GM18505 (cell line): ENCODE results near the gene CDC42BPB.

Experiments
- ATAC-seq: cut with Tn5 transposase; IDR thresholded peaks from one replicate; pipeline ENCODE4 v1.9.1; 2021; ENCODE audit not compliant: unreplicated experiment
- POLR2A ChIP-seq: IDR thresholded peaks from 4 replicates; pipeline ENCODE4 v1.6.1; 2011; ENCODE audit warnings: borderline replicate concordance; ENCODE audit not compliant: insufficient read depth, insufficient read length; ENCODE audit errors: extremely low read depth

Gene CDC42BPB

DNA sequence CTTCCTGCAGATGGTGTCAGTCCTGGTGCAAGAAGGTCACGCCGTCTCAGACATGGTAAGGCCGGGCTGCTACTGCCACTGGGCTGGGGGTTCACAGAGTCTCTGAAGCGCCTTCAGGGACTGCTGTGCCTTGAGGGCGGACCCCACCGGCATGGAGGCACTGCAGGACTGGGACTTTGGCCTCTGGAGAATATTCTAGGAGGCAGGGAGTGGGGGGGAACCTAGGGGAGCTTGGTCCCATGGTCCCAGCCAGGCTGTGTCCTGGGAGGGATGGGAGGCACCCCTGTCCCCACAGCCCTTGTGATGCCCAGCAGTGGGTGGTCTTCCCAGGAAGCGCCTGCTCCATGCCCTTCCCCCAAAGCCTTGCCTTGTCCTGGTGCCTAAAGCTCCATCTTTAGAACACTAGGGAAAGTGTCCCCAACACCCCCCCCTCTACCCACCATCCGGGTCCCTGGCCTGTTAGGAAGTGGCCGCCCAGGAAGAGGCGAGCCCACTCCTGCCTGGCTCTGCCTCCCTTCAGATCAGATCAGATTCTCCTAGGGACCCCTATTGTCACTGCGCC is 133.3 kb downstream of the CDC42BPB start:
- ATAC-seq: no peak

DNA sequence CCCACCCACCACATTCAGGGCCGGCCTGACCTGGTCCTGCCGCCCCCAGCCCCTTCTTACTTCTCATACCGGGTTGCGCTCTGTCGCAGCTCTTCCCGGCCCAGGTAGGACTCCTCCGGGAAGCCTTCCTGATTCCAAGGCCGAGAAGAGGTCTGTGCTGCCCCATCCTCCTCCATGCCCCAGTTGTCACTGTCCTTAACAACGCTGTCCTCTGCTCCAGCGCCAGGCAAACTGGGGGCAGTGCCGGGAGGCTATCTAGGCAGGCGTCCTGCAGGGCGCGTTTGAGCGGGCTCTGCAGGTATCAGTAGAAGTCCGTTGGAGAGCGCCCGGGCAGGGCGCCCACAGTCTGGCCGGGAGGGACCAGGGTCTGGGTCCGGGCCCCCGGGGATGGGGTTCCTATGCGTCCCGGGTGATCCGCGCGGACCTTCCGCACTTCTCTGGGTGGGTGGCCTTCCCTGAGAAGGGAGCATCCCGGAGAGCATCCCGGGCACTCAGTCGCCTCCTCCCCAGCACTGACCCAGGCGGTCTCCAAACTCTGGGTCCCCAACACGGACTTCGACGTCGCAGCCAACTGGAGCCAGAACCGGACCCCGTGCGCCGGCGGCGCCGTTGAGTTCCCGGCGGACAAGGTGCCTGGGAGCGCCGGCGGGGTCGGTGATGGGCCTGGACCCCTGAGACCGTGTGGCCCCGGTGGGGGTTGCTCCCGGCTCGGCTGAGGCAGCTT is 134.0 kb downstream of the CDC42BPB start:
- TF ChIP-seq POLR2A: no peak
- ATAC-seq: no peak

More for the DNA sequence above, 133.3 kb downstream of the CDC42BPB start:
- no peak for TF ChIP-seq POLR2A

DNA sequence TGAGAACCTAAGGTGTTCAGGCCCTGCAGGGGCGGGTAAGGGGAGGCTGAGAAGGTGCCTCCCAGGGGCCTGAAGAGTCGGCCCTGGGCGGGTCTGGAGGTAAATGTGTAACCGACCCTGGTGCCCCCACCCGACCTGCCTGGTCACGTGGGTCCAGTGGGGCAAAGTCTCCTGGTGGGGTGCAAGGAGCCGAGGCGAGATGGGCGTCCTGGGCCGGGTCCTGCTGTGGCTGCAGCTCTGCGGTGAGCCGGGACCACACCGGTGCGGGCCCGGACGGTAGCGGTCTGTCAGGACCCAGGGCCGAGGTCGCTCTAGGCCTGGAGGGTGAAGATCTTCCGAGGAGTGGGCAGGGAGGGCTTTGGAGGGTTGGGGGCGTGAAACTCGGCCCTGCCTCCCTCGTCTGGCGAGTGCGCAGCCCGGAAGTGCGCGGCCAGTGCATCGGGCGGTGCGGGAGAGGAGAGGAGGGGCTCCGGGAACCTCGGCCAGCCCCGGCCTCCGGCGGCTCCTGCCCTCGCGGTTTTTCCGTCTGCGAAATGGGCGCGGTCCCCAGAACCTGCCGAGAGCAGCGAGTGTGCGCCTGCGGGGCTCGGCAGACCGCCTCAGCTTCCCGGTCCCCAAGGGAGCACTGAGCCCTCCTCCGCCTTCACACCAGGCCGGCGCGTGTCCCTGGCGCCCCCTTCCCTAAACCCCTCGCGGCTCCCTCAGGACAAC is 134.7 kb downstream of the CDC42BPB start, which contains the start of gene AMN:
TSS of gene AMN (plus strand) at position 174 of the 711 bp plus-strand sequence. CDS start at position 200, 26 bp downstream.
- TF ChIP-seq POLR2A: no peak
- no peak for ATAC-seq

DNA sequence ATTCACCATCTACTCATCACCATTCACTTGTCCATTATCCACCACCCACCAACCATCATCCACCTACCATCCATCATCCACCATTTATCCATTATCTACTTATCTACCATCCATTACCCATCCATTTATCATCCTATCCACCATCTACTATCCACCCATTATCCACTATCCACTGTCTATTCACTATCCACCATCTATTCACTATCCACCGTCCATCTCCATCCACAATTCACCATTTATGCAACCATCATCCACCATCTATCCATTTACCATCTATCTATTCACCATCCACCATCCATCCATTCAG is 136.4 kb downstream of the CDC42BPB start:
- no peak for ATAC-seq
- no peak for TF ChIP-seq POLR2A

DNA sequence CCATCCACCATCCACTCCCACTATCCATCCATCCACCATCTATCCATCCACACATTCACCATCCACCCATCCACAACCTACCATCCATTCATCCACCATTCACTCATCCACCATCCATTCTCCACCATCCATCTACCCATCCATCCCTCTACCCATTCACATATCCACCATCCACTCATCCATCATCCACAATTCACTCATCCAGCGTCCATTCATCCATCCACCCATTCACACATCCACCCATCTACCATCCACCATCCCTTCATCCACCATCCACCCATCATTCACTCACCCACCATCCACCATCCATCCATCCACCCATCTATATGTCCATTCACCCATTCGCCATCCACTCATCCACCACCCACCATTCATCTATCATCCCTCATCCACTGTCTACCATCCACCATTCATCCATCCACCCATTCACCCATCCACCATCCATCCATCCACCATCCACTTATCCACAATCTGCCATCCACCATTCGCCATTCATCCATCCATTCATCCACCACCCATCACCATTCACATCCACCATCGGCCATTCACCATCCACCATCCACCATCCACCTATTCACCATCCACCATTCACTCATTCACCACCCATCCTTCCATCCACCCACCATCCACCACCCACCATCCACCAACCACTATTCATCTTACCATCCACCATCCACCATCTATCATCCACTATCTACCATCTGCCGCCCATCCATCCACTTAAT is 136.9 kb downstream of the CDC42BPB start:
- no peak for TF ChIP-seq POLR2A
- no peak for ATAC-seq

DNA sequence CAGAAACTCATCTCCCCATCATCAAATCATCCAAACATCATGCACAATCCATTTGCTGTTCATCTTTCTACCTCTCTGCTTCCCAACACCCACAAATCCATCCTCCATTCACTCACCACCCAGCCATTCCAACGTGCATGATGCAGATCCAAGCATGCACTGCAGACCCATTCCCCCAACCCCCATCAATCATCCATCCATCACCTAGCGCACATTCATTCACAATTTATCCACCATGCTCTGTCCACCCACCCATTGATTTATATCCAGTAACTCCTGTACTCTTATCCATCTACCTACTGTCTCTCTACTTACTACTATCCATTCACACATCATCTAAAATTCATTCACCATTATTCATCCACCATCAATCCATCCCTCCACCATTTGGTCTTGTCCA is 138.9 kb downstream of the CDC42BPB start:
- no peak for TF ChIP-seq POLR2A
- ATAC-seq: no peak

DNA sequence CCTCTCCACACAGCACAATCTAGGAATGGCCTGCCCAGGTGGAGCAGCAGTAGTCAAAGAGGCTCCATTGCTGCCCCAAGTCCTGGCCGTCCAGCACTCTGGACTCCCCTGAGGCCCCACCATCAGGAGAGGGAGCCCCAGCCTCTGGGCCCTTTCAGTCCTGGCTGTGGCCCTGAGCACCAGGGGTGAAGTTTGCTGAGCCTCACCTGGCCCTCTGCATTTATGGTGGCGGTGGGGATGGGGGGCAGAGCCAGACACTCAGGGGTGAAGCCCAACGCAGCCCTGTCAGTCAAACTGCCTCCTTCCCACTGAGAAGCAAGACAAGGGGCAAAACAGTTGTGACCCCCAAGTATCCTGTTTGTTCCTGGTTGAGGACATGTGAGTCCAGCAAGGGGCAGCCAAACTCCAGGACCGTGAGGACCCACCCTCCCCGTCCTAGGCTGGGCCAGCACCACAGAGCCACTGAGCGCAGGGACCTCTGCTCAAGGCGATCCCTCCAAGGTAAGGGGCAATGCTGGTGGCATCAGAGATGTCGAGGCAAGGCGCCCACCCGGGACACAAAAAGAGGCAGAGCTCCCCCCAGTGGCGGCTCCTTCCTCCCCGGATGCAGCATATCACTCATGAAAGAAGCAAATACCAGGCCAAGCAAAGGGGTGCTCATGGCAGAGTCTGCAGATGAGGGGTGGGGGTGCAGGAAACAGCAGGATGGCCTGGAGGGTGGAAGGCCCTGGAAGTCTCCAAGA is 139.7 kb downstream of the CDC42BPB start:
- ATAC-seq: no peak
- TF ChIP-seq POLR2A: no peak

DNA sequence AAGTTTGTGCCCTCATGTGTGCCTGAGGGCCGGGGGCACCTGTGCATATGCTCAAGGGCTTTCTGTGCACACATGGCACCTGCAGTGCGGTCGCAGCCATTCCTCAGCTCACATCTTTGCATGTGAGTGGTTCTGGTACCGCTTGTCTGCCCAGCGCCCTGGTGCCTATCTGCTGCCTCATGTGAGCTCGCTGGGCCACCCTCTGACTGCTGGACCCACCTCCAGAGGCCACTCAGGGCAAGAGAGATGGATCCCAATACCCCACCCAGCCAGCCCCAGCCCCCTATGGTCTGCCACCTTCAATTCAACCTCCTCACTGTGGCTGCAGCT is 140.3 kb downstream of the CDC42BPB start:
- ATAC-seq: no peak
- TF ChIP-seq POLR2A: no peak

DNA sequence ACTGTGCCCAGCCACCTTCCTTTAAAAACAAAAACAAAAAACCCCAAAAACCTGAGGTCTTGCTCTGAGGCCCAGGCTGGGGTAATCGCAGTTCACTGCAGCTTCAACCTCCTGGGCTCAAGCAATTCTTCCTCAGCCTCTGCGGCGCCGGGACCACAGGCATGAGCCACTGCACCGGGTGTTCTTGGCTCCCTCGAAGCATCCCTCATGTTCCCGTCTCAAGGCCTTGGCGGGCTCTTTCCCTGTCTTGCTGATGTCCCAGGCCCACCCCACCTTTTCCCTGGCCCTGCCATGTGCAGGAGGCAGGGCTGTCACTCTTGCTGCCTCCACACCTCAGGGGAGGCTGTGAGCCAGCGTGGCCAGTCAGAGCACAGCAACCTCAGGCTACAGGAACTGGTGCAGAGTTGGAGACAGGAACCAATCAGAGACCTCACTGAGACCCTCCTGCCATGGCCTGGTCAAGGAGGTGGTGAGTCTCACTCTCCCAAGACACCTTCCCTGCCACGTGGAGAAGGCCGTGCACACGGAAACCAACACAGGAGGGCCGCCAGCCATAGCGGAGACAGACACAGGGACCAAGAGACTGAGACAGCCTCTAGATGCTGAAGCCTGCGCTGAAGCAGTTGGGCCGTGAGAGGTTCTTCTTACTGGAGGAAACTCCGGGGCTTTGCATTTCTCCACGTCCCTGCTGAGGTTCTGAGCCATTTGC is 140.8 kb downstream of the CDC42BPB start:
- no peak for TF ChIP-seq POLR2A
- ATAC-seq: no peak

DNA sequence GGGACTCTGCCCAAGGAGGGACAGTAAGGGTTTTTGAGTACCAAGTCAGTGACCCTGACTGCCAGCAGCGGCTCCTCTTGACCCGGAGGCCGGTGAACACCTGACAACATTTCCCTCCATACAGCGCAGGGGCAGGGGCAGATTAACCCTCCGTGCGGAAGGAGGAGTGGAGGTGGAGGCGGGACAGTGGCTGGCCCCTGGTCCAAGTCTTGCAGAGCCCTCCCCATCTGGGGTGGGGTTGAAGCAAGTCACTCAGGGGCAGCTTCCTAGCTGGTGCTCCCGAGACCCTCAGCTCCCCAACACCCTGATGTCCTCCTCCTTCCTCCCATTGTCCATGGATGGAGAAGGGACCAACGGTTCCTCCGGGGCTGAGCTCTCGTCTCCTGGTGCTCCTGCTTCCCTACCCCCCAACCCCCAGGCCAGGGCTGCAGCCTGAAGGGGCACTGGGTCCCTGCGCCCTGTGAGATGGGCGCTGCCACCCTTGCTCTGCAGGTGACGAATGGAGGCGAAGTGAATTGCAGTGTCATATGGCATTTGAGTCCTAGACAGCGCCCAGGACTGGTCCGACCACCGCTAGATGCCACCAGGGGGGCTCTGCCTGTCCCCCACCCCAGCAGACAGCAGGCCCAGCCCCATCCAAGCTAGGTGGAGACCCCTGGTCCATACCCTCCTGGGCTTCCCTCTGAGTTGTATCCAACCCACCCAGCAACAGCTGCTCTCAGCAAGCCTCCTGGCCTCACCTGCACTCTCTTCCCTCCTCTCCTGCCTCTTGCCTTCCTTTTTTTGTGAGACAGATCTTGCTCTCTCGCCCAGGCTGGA is 141.8 kb downstream of the CDC42BPB start:
- no peak for ATAC-seq
- no peak for TF ChIP-seq POLR2A

DNA sequence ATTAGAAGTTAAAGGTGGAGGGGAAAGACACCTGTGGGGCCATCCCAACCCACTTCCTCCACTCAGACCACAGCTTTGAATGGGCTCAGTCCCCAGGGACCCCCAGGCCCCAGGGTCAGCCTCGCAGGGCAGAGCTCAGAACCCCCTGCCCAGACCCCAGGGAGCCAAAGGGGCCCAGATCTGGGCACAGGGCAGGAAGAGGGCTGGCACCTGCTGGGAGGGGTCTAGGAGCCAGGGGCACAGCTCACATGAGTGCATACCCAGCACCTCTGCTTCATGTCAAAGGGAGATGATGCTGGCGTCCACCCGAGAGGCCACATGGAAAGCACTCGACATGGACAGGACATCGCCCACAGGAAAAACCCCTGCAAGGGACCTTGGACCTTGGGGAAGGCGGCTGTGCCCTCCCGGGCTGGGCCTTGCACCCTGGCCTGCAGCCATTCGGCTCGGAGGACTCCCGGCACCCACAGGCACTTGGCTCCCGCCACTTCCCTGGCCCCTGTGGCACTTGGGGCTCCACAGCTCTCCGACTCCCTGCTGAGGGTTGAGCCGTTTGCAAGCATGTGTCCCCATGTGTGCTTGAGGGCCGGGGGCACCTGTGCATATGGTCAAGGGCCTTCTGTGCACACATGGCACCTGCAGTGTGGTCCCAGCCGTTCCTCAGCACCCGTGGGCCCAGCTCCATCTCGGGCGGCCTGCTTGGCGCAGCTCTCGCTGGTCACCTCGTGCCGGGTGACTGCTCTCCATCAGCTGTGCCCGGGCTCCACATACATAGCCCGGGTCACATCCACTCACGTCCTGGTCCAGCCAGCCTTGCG is 142.7 kb downstream of the CDC42BPB start:
- TF ChIP-seq POLR2A: no peak
- no peak for ATAC-seq

DNA sequence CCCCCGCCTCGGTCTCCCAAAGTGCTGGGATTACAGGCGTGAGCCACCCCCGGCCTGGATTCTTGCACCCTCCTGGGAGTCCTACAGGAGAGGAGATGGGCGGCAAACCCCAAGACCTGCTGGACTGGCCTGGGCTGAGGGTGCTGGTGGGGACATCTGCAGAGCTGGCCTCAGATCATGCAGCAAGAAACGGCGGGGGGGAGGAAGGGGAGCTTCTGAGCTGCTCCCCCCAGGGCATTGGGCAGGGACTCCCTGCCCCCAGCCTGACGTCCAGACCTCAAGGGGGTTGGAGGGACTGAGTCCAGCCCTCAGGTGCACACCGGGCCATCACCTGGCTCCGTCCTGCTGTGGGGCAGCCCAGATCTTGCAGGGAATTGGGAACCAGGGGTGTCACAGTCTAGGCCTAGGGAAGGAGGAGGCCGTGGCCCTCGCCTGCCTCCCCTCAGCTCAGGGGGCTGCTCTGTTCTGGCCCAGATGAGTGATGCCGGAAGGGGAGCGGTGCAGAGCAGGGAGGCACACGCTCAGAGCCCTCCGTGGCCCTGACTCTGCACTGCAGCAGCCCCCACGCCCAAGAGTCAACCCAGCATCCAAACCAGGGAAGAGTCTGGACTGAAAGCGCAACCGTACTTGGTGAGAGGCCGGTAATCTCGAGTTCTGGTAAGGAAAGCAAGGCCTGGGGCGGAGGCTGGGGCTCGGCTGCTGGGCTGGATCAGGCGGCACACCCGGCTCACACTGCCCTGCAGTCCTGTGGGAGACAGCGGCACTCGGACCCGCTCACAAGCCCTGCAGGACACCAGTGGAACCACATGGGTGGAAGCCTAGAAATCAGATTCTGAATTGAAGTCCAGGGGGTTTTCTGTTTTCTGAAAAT is 143.8 kb downstream of the CDC42BPB start:
- ATAC-seq: no peak
- no peak for TF ChIP-seq POLR2A
